GM19372 (cell line): Measurements from ENCODE around the gene OPCML.

Experiments used
- ATAC-seq: cut with Tn5 transposase; IDR thresholded peaks from one replicate; pipeline ENCODE4 v1.9.1; 2021; ENCODE audit warnings: mild to moderate bottlenecking, low read depth, moderate library complexity; ENCODE audit not compliant: unreplicated experiment

Gene OPCML

GRCh38 chr11:132655187-132655855, 877.0 kb downstream of the OPCML start:
- ATAC-seq, result no peak

GRCh38 chr11:132653237-132653636, 879.1 kb downstream of the OPCML start:
- no peak for ATAC-seq

- no peak for ATAC-seq
Measured at GRCh38 chr11:132650969-132651720, 881.2 kb downstream of the OPCML start.

- no peak for ATAC-seq
Measured at GRCh38 chr11:132649277-132649676, 883.0 kb downstream of the OPCML start.

- no peak for ATAC-seq
Measured at GRCh38 chr11:132648851-132649250, 883.5 kb downstream of the OPCML start.

GRCh38 chr11:132646890-132647289, 885.4 kb downstream of the OPCML start:
- ATAC-seq, result no peak

- ATAC-seq, result no peak
Measured at GRCh38 chr11:132644520-132645239, 887.6 kb downstream of the OPCML start.

GRCh38 chr11:132643239-132643638, 889.1 kb downstream of the OPCML start:
- no peak for ATAC-seq

- no peak for ATAC-seq
Measured at GRCh38 chr11:132640952-132641351, 891.3 kb downstream of the OPCML start.

- no peak for ATAC-seq
Measured at GRCh38 chr11:132639986-132640385, 892.3 kb downstream of the OPCML start.

- ATAC-seq, result no peak
Measured at GRCh38 chr11:132639403-132639802, 892.9 kb downstream of the OPCML start.

GRCh38 chr11:132638423-132638822, 893.9 kb downstream of the OPCML start:
- ATAC-seq, result no peak

GRCh38 chr11:132636523-132636922, 895.8 kb downstream of the OPCML start:
- ATAC-seq, result no peak

- ATAC-seq, result no peak
Measured at GRCh38 chr11:132632641-132633124, 899.6 kb downstream of the OPCML start.

GRCh38 chr11:132631989-132632388, 900.3 kb downstream of the OPCML start:
- ATAC-seq, result no peak

GRCh38 chr11:132627981-132628380, 904.3 kb downstream of the OPCML start:
- ATAC-seq, result no peak

- no peak for ATAC-seq
Measured at GRCh38 chr11:132626446-132626845, 905.9 kb downstream of the OPCML start.

- no peak for ATAC-seq
Measured at GRCh38 chr11:132623511-132623910, 908.8 kb downstream of the OPCML start.

GRCh38 chr11:132621976-132622580, 910.2 kb downstream of the OPCML start:
- ATAC-seq, result no peak

GRCh38 chr11:132620423-132620822, 911.9 kb downstream of the OPCML start:
- no peak for ATAC-seq

- ATAC-seq, result no peak
Measured at GRCh38 chr11:132610791-132611190, 921.5 kb downstream of the OPCML start.
